Epithelial cell of prostate (primary cell): ENCODE data around the gene ARPC1A.
"Not testable (repeated sequence)": the region's sequence is repeated elsewhere in the genome, so short reads cannot be mapped to it uniquely, and the experiment has no call there.

Experiments used
- DNase-seq: peaks from one replicate; pipeline ENCODE4 v3.0.0-alpha.2; 2011; ENCODE audit warnings: low read depth, low spot score
- H3K27ac ChIP-seq: fragments of 450-650 bp; 2 replicates; pipeline ENCODE4 v1.5.1; 2017; ENCODE audit warnings: mild to moderate bottlenecking

ARPC1A gene

GRCh38 chr7:99404235-99404976 is 78.7 kb downstream of the ARPC1A start:
- H3K27ac ChIP-seq = no peak overlapping the region
- no peak for DNase-seq

GRCh38 chr7:99404977-99405320 is 79.3 kb downstream of the ARPC1A start:
- DNase-seq = no peak
- no peak overlapping the region for H3K27ac ChIP-seq

GRCh38 chr7:99406557-99406956 is 80.9 kb downstream of the ARPC1A start:
- no peak for DNase-seq
- H3K27ac ChIP-seq = no peak overlapping the region

- peak overlapping the region; percentile 97 for H3K27ac ChIP-seq
- DNase-seq = no peak
Measured at GRCh38 chr7:99407872-99408378, 82.2 kb downstream of the ARPC1A start.

GRCh38 chr7:99408379-99409191 is 82.9 kb downstream of the ARPC1A start, which contains the start of the genes BUD31 and PDAP1:
Gene BUD31, plus strand, starts transcription at chr7:99408969. Its CDS starts 2,124 bp downstream, at chr7:99411093.
Gene PDAP1, minus strand, starts transcription at chr7:99408597. Its CDS starts 49 bp downstream, at chr7:99408548.
- peak within 1 kb of the TSS; percentile 97 for H3K27ac ChIP-seq
- DNase-seq = peak; percentile 77

GRCh38 chr7:99409192-99409572 is 83.5 kb downstream of the ARPC1A start:
- peak overlapping the region; percentile 97 for H3K27ac ChIP-seq
- DNase-seq = no peak

GRCh38 chr7:99409806-99410205 is 84.1 kb downstream of the ARPC1A start:
- no peak for DNase-seq
- H3K27ac ChIP-seq = peak overlapping the region; percentile 97

GRCh38 chr7:99410635-99411034 is 84.9 kb downstream of the ARPC1A start:
- no peak for DNase-seq
- no peak overlapping the region for H3K27ac ChIP-seq

GRCh38 chr7:99415513-99416127 is 89.9 kb downstream of the ARPC1A start:
- H3K27ac ChIP-seq, DNase-seq: not testable (repeated sequence)
